Sigmoid colon (tissue), 7 donors: ENCODE data around the gene ROPN1L. TPM values are rescaled to one million over a fixed set of nuclear protein-coding genes. Genes with fewer than 3 reads are reported as not detected.

ENCODE experiments used
- DNase-seq: peaks from one replicate; pipeline ENCODE4 v3.0.0-alpha.2; 2019
- H3K27ac ChIP-seq, 4 donors: fragments of 200-600 bp; sonication (generic); one replicate each; pipeline ENCODE4 v1.5.1; 2016 to 2019; ENCODE audit warnings: mild to moderate bottlenecking in 1 of 4
- H3K27me3 ChIP-seq, 3 donors: fragments of 200-600 bp; sonication (generic); one replicate each; pipeline ENCODE4 v1.5.1; 2019; ENCODE audit warnings: mild to moderate bottlenecking in 1 of 3
- H3K36me3 ChIP-seq, 4 donors: fragments of 200-600 bp; sonication (generic); one replicate each; pipeline ENCODE4 v1.5.1; 2016 to 2019
- H3K4me1 ChIP-seq, 4 donors: fragments of 200-600 bp; sonication (generic); one replicate each; pipeline ENCODE4 v1.5.1; 2017 to 2019
- H3K4me3 ChIP-seq, 4 donors: fragments of 200-600 bp; sonication (generic); one replicate each; pipeline ENCODE4 v1.5.1; 2017 to 2019; ENCODE audit warnings: mild to moderate bottlenecking in 2 of 4, moderate library complexity in 1 of 4
- H3K9me3 ChIP-seq, 4 donors: fragments of 200-600 bp in 3 of 4; sonication (generic) in 3 of 4; one replicate each; pipeline versions ENCODE4 v1.5.1 to v1.6.1; 2013 to 2019
- EP300 ChIP-seq, 4 donors: sonication (generic); formaldehyde crosslinking; IDR thresholded peaks; one replicate each; pipeline ENCODE4 v1.6.1; 2017; ENCODE audit warnings: antibody characterized with exemption in 4 of 4
- POLR2A ChIP-seq, 2 donors: fragments of 450-650 bp; IDR thresholded peaks; one replicate each; pipeline ENCODE4 v1.6.1; 2016; ENCODE audit warnings: antibody characterized with exemption in 2 of 2, mild to moderate bottlenecking in 2 of 2, moderate library complexity in 2 of 2
- POLR2AphosphoS5 ChIP-seq, 4 donors: sonication (generic); formaldehyde crosslinking; IDR thresholded peaks; one replicate each; pipeline ENCODE4 v1.6.1; 2017; ENCODE audit warnings: antibody characterized with exemption in 4 of 4
- WGBS, 2 donors: extraction: QIAGEN DNeasy Blood & Tissue Kit; methylation state at CpG; one replicate each; pipeline ENCODE4 v1.1.7; 2013; 5-methylcytosine and 5-hydroxymethylcytosine counted together
- intact Hi-C: fragments of 100-400 bp; cut with DNase I; formaldehyde crosslinking; loops from one replicate; pipeline ENCODE4 v1.15.1; 2023
- polyA plus RNA-seq, 3 donors: library from polyadenylated mRNA; stranded (reverse); fragments of 200-250 nt; gene quantifications; one replicate each; pipeline ENCODE4 v1.2.3, GENCODE V29; 2013
- total RNA-seq, 4 donors: library from RNA; depleted of rRNA; stranded (reverse); fragments of >200 nt; gene quantifications; one replicate each; pipeline ENCODE4 v1.1.0, GENCODE V29; 2016
- TF ChIP-seq, protein P1 (sequence below), 4 experiments: fragments of 450-650 bp in 3 of 4; fragments of 200-600 bp in 1 of 4; IDR thresholded peaks; one replicate each; pipeline ENCODE4 v1.5.1; 2016 to 2019; ENCODE audit warnings: antibody characterized with exemption in 4 of 4, mild to moderate bottlenecking in 3 of 4, moderate library complexity in 2 of 4
- donor health status: healthy with polysubstance abuse.
- donor health status: Bipolar disorder and iron deficiency.
- donor health status: healthy.

ROPN1L gene
- total and polyA plus RNA-seq, 7 donors, result 0.35 to 2.4 (median 1.3) TPM; not detected in 3

DNA sequence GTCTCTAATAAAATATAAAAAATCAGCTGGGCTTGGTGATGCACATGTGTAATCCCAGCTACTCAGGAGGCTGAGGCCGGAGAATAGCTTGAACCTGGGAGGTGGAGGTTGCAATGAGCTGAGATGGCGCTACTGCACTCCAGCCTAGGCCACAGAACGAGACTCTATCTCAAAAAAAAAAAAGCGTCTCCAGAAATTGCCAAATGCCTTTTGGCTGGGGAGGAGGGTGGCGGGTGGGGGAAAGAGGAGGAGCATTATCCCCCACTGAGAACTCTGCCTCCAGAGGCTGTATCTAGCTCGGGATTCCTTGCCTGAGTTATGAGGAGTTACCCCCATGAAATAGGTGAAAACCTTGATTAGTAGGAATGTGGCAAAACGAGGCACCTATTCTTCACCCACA, 4.8 kb downstream of the ROPN1L start:
- Histone ChIP-seq H3K4me1 (peaks cover 0 to 11% (median 9%) of the 10 kb centered on the region in 4 donors), H3K4me3 (no peak overlapping the region), H3K27me3 (peaks cover 0 to 4% (median 0%) of the 10 kb centered on the region in 3 donors), H3K27ac (no peak overlapping the region), H3K9me3 (no peaks in the 10 kb centered on the region), H3K36me3 (no peaks in the 10 kb centered on the region)
- DNase-seq, result no peak
- WGBS, 2 donors, result 77 to 85% methylated on average over 7 of the region's 7 CpGs
- intact Hi-C loops, result no loop called here
- TF ChIP-seq POLR2AphosphoS5 (IDR thresholded peaks at IDR 0.05) (no peak), EP300 (IDR thresholded peaks at IDR 0.05) (no peak), POLR2A (IDR thresholded peaks at IDR 0.05) (no peak)
- TF ChIP-seq, protein P1, sequence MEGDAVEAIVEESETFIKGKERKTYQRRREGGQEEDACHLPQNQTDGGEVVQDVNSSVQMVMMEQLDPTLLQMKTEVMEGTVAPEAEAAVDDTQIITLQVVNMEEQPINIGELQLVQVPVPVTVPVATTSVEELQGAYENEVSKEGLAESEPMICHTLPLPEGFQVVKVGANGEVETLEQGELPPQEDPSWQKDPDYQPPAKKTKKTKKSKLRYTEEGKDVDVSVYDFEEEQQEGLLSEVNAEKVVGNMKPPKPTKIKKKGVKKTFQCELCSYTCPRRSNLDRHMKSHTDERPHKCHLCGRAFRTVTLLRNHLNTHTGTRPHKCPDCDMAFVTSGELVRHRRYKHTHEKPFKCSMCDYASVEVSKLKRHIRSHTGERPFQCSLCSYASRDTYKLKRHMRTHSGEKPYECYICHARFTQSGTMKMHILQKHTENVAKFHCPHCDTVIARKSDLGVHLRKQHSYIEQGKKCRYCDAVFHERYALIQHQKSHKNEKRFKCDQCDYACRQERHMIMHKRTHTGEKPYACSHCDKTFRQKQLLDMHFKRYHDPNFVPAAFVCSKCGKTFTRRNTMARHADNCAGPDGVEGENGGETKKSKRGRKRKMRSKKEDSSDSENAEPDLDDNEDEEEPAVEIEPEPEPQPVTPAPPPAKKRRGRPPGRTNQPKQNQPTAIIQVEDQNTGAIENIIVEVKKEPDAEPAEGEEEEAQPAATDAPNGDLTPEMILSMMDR (IDR thresholded peaks at IDR 0.05), result no peak

DNA sequence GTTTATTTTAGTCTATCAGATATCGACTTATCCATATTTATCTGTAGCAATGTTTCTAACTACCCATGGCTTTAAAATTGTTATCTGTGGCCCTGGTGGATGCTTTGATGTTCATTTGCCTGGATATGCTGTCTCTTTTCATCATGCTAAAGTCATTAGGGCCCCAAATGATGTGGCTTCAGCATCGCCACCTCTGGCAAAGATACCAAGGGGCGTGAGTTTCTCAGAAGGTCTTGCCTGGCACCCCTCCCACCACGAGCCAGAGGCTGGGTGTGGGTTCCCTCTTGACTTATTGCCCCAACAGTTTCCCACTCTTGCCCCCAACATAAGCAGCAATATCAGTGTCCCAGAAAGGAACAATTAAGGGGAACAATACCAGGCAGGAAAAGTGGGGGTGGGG, 5.4 kb downstream of the ROPN1L start:
- Histone ChIP-seq H3K4me1 (peaks cover 0 to 9% (median 7%) of the 10 kb centered on the region in 4 donors), H3K4me3 (no peak overlapping the region), H3K27ac (no peak overlapping the region), H3K36me3 (no peaks in the 10 kb centered on the region), H3K9me3 (no peaks in the 10 kb centered on the region), H3K27me3 (peaks cover 0 to 4% (median 0%) of the 10 kb centered on the region in 3 donors)
- DNase-seq, result no peak
- TF ChIP-seq EP300 (IDR thresholded peaks at IDR 0.05) (no peak), POLR2A (IDR thresholded peaks at IDR 0.05) (no peak), POLR2AphosphoS5 (IDR thresholded peaks at IDR 0.05) (no peak)
- intact Hi-C loops, result no loop called here
- WGBS, 2 donors, result 86 to 88% methylated on average over 4 of the region's 4 CpGs

DNA sequence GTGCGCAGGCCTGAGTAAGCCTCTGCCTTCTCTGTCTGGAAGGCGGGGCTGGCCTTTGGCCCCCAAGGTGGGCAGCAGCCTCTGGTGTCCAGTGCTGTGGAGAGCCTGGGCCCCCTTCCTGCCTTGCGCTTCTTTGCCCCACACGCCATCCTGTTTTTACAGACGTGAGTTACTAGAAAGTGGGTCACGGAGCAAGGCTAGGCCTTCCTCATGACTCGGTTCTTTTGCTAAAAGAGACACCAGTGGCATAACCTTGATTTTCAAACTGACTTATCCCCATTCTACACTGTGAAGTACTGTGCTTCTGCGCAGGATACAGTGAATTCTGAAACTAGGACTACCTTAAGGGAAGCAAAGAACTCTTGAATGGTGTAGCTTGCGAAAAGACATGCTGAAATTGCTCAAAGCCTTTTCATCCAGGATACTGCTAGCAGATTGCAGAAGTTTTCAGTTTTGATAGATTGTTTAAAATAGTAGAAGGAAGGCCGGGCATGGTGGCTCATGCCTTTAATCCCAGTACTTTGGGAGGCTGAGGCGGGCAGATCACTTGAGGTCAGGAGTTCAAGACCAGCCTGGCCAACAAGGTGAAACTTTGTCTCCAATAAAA, 7.2 kb downstream of the ROPN1L start:
- Histone ChIP-seq H3K4me3 (no peak overlapping the region), H3K36me3 (no peaks in the 10 kb centered on the region), H3K9me3 (no peaks in the 10 kb centered on the region), H3K4me1 (peaks cover 0 to 3% (median 0%) of the 10 kb centered on the region in 4 donors), H3K27ac (no peak overlapping the region), H3K27me3 (peaks cover 0 to 4% (median 0%) of the 10 kb centered on the region in 3 donors)
- intact Hi-C loops, result no loop called here
- DNase-seq, result no peak
- TF ChIP-seq POLR2A (IDR thresholded peaks at IDR 0.05) (no peak), EP300 (IDR thresholded peaks at IDR 0.05) (no peak), POLR2AphosphoS5 (IDR thresholded peaks at IDR 0.05) (no peak)
- TF ChIP-seq, protein P1 (IDR thresholded peaks at IDR 0.05), result no peak
- 90 to 95% methylated on average over 11 of the region's 11 CpGs for WGBS, 2 donors

DNA sequence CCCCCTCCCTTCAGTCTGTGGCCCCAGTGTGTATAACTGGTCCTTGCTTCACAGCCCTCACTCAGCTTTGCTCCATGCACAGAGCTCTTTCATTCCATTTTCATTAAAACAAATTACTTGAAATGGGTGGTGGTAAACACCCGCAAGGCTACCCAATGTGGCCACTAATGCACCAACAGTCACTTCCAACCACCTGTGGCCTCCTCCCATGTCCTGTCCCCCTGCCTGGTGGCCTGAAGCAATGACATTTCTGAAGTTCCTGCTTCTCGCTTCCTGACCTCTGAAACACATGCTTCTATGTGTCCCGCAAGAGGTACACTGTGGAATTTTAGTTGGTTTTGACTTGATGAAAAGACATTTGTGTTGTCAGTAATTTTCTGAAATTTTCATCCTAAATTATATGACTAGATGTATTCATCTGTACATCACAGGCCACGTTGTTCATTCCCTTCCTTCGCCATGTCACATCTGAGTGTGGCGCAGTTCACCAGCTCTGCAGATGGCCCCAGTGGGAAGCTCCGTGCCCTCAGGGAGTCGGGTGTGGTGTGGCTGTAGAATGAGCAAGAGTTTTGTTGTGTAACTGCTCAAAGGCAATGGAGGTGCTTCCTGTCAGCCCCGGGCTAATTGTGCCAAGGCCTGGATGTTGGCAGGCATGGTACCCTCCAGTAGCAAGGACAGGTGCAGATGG, 9.6 kb downstream of the ROPN1L start:
- no peaks in the 10 kb centered on the region for H3K9me3 ChIP-seq
- intact Hi-C loops, result no loop called here
- DNase-seq, result no peak
- no peak overlapping the region for H3K27ac ChIP-seq
- no peaks in the 10 kb centered on the region for H3K36me3 ChIP-seq
- H3K4me1 ChIP-seq, result peaks cover 0 to 3% (median 0%) of the 10 kb centered on the region in 4 donors
- H3K4me3 ChIP-seq, result no peak overlapping the region
- peaks cover 0 to 4% (median 0%) of the 10 kb centered on the region in 3 donors for H3K27me3 ChIP-seq
- 75 to 81% methylated on average over 9 of the region's 9 CpGs for WGBS, 2 donors
- TF ChIP-seq POLR2AphosphoS5 (IDR thresholded peaks at IDR 0.05) (no peak), POLR2A (IDR thresholded peaks at IDR 0.05) (no peak), EP300 (IDR thresholded peaks at IDR 0.05) (no peak)
- TF ChIP-seq, protein P1 (IDR thresholded peaks at IDR 0.05), result no peak

DNA sequence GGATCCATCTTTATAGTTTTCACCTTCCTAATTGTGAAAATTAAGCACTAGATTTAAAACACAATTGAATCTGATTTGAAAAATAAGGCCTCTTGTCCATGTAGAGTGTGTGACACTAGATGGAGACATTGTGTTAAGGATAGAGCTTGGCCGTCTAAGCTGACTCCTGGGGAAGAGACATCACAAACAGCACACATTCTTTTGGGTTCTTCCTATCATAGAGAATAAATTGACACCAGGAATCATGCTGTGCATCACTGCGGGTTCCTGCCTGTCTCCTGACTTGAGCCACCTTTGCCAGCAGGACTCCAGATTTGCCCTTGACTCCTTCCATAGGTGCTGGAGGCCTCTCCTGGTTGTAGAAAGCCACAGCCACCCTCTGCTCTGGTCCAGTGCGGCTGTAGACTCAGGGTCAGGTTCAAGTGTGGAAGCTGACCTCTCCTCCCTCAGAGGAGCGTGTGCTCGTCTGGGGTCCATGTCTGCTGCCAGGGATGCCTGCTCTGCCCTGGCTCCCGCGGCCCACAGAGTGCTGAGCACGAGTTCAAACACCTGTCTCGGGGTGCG, 11.2 kb downstream of the ROPN1L start:
- intact Hi-C loops, result loop anchor here (1.0 kb wide), 1 partner anchor 175 kb away; no protein-coding TSS in a partner anchor
- H3K27me3 ChIP-seq, result peaks cover 0 to 7% (median 0%) of the 10 kb centered on the region in 3 donors

More for the DNA sequence above, 11.2 kb downstream of the ROPN1L start:
- no peak for DNase-seq
- peaks cover 0 to 3% (median 0%) of the 10 kb centered on the region in 4 donors for H3K4me1 ChIP-seq
- H3K9me3 ChIP-seq, result no peaks in the 10 kb centered on the region
- H3K4me3 ChIP-seq, result no peak overlapping the region
- WGBS, 2 donors, result 62 to 72% methylated on average over 10 of the region's 10 CpGs
- no peaks in the 10 kb centered on the region for H3K36me3 ChIP-seq
- no peak for TF ChIP-seq POLR2AphosphoS5 (IDR thresholded peaks at IDR 0.05)
- TF ChIP-seq, protein P1 (IDR thresholded peaks at IDR 0.05), result peak; percentile 16 to 61 (median 52)
- no peak overlapping the region for H3K27ac ChIP-seq
